HepG2 (cell line): ENCODE data around the gene MISP3. TPM values are rescaled to one million over a fixed set of nuclear protein-coding genes. Genes with fewer than 3 reads are reported as not detected.

ENCODE experiments used
- ATAC-seq: fragments of 200-7000 bp; cut with Tn5 transposase; 3 replicates; pipeline ENCODE4 v1.9.1; 2020; ENCODE audit warnings: mild to moderate bottlenecking, moderate library complexity
- Bru-seq: library from RNA; stranded (reverse); fragments of 400-500 nt; gene quantifications from one replicate; lab custom pipeline; 2021; lab: Mats Ljungman, UMichigan
- BruChase-seq, 2 experiments: library from RNA; stranded (reverse); fragments of 400-500 nt; gene quantifications; one replicate each; lab custom pipeline; 2021; lab: Mats Ljungman, UMichigan
- BruUV-seq: library from RNA; stranded (reverse); fragments of 400-500 nt; replicated peaks from 2 replicates; lab custom pipeline; 2021; lab: Mats Ljungman, UMichigan
- CTCF ChIA-PET: fragments of 300-600 bp; formaldehyde crosslinking; extraction: SDS; loops from one replicate; lab custom pipeline; 2021; ENCODE audit warnings: low total read pairs, inconsistent platforms, low intra/inter-chr PET ratio; lab: Yijun Ruan, JAX
- POLR2A ChIA-PET: fragments of 350-600 bp; sonication (Branson Sonifier 250); formaldehyde crosslinking; loops from one replicate; lab custom pipeline; 2020; ENCODE audit warnings: antibody characterized with exemption, inconsistent platforms; lab: Yijun Ruan, JAX
- DNase-seq: peaks from one replicate; pipeline ENCODE4 v3.0.0-alpha.2; 2015; ENCODE audit warnings: low spot score
- FAIRE-seq: peaks from 3 replicates; lab custom pipeline; 2011; peaks lifted over from hg19 to GRCh38; lab: Jason Lieb, UNC
- H2AFZ ChIP-seq: one replicate; pipeline ENCODE4 v1.6.1; 2011; ENCODE audit warnings: low read length, inconsistent platforms
- H3K27ac ChIP-seq: fragments of 300-600 bp; 3 replicates; pipeline ENCODE4 v1.8.0; 2011; ENCODE audit warnings: mixed run types, mild to moderate bottlenecking, mixed read lengths, low read length, inconsistent platforms; ENCODE audit not compliant: insufficient read depth; ENCODE audit errors: extremely low read length
- H3K27me3 ChIP-seq, 2 experiments: fragments of 200-600 bp in 1 of 2; 2 replicates in 1 of 2; 3 replicates in 1 of 2; pipeline versions ENCODE4 v1.6.0 to v1.8.0; 2011; ENCODE audit warnings: low read length in 2 of 2, mild to moderate bottlenecking in 2 of 2, moderate library complexity in 2 of 2, inconsistent platforms in 1 of 2; ENCODE audit not compliant: insufficient read depth in 2 of 2, control insufficient read depth in 1 of 2
- H3K36me3 ChIP-seq, 2 experiments: fragments of 200-600 bp in 1 of 2; replicated peaks in 1 of 2; 2 replicates in 1 of 2; 3 replicates in 1 of 2; pipeline versions ENCODE4 v1.5.1 to v1.8.0; 2011; ENCODE audit warnings: low read length in 2 of 2, inconsistent platforms in 1 of 2; ENCODE audit not compliant: insufficient read depth in 2 of 2, control insufficient read depth in 1 of 2
- H3K4me1 ChIP-seq: 2 replicates; pipeline ENCODE4 v1.5.1; 2012; ENCODE audit warnings: low read length, inconsistent platforms; ENCODE audit not compliant: insufficient read depth
- H3K4me2 ChIP-seq: 2 replicates; pipeline ENCODE4 v1.6.0; 2011; ENCODE audit warnings: low read depth, low read length, inconsistent platforms
- H3K4me3 ChIP-seq, 3 experiments: fragments of 200-600 bp in 1 of 3; sonication (generic), shearing (Covaris generic) in 1 of 3; replicated peaks in 1 of 3; 2 replicates each; pipeline ENCODE4 v1.5.1; 2011 to 2016; ENCODE audit warnings: low read length in 3 of 3, inconsistent platforms in 2 of 3, low read depth in 2 of 3, mild to moderate bottlenecking in 2 of 3, control low read depth in 1 of 3, mixed read lengths in 1 of 3; ENCODE audit not compliant: insufficient read depth in 1 of 3
- H3K79me2 ChIP-seq: one replicate; pipeline ENCODE4 v1.6.1; 2011; ENCODE audit warnings: low read length, inconsistent platforms; ENCODE audit not compliant: insufficient read depth
- H3K9ac ChIP-seq: 2 replicates; pipeline ENCODE4 v1.6.0; 2011; ENCODE audit warnings: mild to moderate bottlenecking, low read depth, low read length, inconsistent platforms; ENCODE audit not compliant: insufficient read depth
- H3K9me3 ChIP-seq: 2 replicates; pipeline ENCODE4 v1.5.1; 2012; ENCODE audit warnings: mild to moderate bottlenecking, low read length
- H4K20me1 ChIP-seq: 2 replicates; pipeline ENCODE4 v1.6.0; 2011; ENCODE audit warnings: inconsistent platforms, mild to moderate bottlenecking, low read length, moderate library complexity; ENCODE audit not compliant: insufficient read depth
- BRD4 ChIP-seq: sonication (generic); formaldehyde crosslinking; IDR thresholded peaks from 2 replicates; pipeline ENCODE4 v1.4.0; 2020; ENCODE audit warnings: missing genetic modification reagents
- ETV5 ChIP-seq: IDR thresholded peaks from 2 replicates; pipeline ENCODE4 v1.6.1; 2018; ENCODE audit warnings: missing biosample characterization, missing genetic modification reagents, inconsistent platforms, borderline replicate concordance
- ZMAT3 ChIP-seq: sonication (generic); formaldehyde crosslinking; conservative IDR thresholded peaks from 2 replicates; pipeline ENCODE4 v1.7.0; 2021; ENCODE audit warnings: missing genetic modification reagents
- ZNF407 ChIP-seq: sonication (generic); formaldehyde crosslinking; IDR thresholded peaks from one replicate; pipeline ENCODE4 v1.5.1; 2020; ENCODE audit warnings: mild to moderate bottlenecking, missing genetic modification reagents; ENCODE audit errors: not compliant biosample characterization
- ZNF720 ChIP-seq: sonication (generic); formaldehyde crosslinking; IDR thresholded peaks from 2 replicates; pipeline ENCODE4 v1.4.0; 2020; ENCODE audit warnings: missing genetic modification reagents
- ZNF816 ChIP-seq: sonication (generic); formaldehyde crosslinking; IDR thresholded peaks from 2 replicates; pipeline ENCODE4 v1.8.0; 2022; ENCODE audit warnings: missing genetic modification reagents, mild to moderate bottlenecking, borderline replicate concordance
- WGBS: methylation state at CpG from one replicate; pipeline ENCODE4 v1.1.6; 2017; ENCODE audit warnings: low lambda C conversion rate; 5-methylcytosine and 5-hydroxymethylcytosine counted together
- in situ Hi-C: cut with HindIII; loops from 2 replicates; pipeline ENCODE4 v1.10.0; 2017; ENCODE audit warnings: low pct_unique_long_range_greater_than_20kb; ENCODE audit not compliant: extremely low pct_ligation_motif_present
- intact Hi-C: fragments of 100-400 bp; cut with micrococcal nuclease; formaldehyde crosslinking; loops from one replicate; pipeline ENCODE4 v1.10.0; 2022; ENCODE audit not compliant: unreplicated experiment
- long read RNA-seq, 2 experiments: library from RNA in 1 of 2; library from polyadenylated mRNA in 1 of 2; stranded (forward) in 1 of 2; unstranded in 1 of 2; transcript quantifications; one replicate each; pipeline ENCODE4 v2.0.0, GENCODE V29; 2019 to 2022
- polyA minus RNA-seq, 3 experiments: library from RNA; depleted of rRNA, polyadenylated mRNA; stranded (reverse); fragments of >200 nt; gene quantifications; 2 replicates each; pipeline ENCODE4 v1.2.3, GENCODE V29; 2011; ENCODE audit warnings: low replicate concordance in 1 of 3
- polyA plus RNA-seq, 8 experiments: library from polyadenylated mRNA; depleted of rRNA in 3 of 8; stranded (reverse) in 7 of 8; unstranded in 1 of 8; fragments of >200 nt; fragmentation: Illumina TruSeq in 4 of 8; extraction: Trizol in 4 of 8; gene quantifications; 2 replicates each; pipeline versions ENCODE4 v1.2.1 to v1.2.3, GENCODE V29; 2011 to 2016; ENCODE audit warnings: low read depth in 4 of 8, missing spikeins in 1 of 8, mixed read lengths in 1 of 8; ENCODE audit not compliant: insufficient read depth in 1 of 8
- total RNA-seq, 5 experiments: library from RNA; depleted of rRNA; stranded (reverse); fragments of >200 nt; fragmentation: Illumina TruSeq; extraction: Trizol; gene quantifications; 2 replicates each; pipeline ENCODE4 v1.2.3, GENCODE V29; 2016; ENCODE audit warnings: low read depth in 1 of 5
- TF ChIP-seq, protein P1 (sequence below): sonication (generic); formaldehyde crosslinking; IDR thresholded peaks from 2 replicates; pipeline ENCODE4 v1.4.0; 2020; ENCODE audit warnings: missing genetic modification reagents, mild to moderate bottlenecking, borderline replicate concordance

MISP3 gene
- 5.2 and 5.4 TPM in 2 replicates for total RNA-seq (2016; rRNA removed; fragmentation: Illumina TruSeq; extraction: Trizol)
- total RNA-seq (2016; cell fraction: cytosol; rRNA removed; fragmentation: Illumina TruSeq; extraction: Trizol; ENCODE audit: low read depth): 2.1 and 3.4 TPM in 2 replicates
- total RNA-seq (2016; cell fraction: insoluble cytoplasmic fraction; rRNA removed; fragmentation: Illumina TruSeq; extraction: Trizol): 3.9 and 5.8 TPM in 2 replicates
- 2.8 and 4.8 TPM in 2 replicates for total RNA-seq (2016; cell fraction: membrane; rRNA removed; fragmentation: Illumina TruSeq; extraction: Trizol)
- 3.2 and 5.3 TPM in 2 replicates for total RNA-seq (2016; cell fraction: nucleus; rRNA removed; fragmentation: Illumina TruSeq; extraction: Trizol)
- polyA plus RNA-seq (2011; rRNA removed): 2.5 and 3.4 TPM in 2 replicates
- 1.6 and 2.3 TPM in 2 replicates for polyA plus RNA-seq (2011; cell fraction: cytosol; rRNA removed)
- polyA plus RNA-seq (2011; cell fraction: nucleus; rRNA removed): 13.3 and 13.7 TPM in 2 replicates
- 5.5 and 5.6 TPM in 2 replicates for polyA plus RNA-seq (2012)
- polyA plus RNA-seq (2016; cell fraction: cytosol; fragmentation: Illumina TruSeq; extraction: Trizol; ENCODE audit: low read depth): 2.9 and 4.0 TPM in 2 replicates
- polyA plus RNA-seq (2016; cell fraction: insoluble cytoplasmic fraction; fragmentation: Illumina TruSeq; extraction: Trizol; ENCODE audit: low read depth): 7.1 and 9.0 TPM in 2 replicates
- 3.4 and 4.4 TPM in 2 replicates for polyA plus RNA-seq (2016; cell fraction: membrane; fragmentation: Illumina TruSeq; extraction: Trizol; ENCODE audit: low read depth)
- polyA plus RNA-seq (2016; cell fraction: nucleus; fragmentation: Illumina TruSeq; extraction: Trizol; ENCODE audit: insufficient read depth, low read depth): 11.3 and 12.7 TPM in 2 replicates
- 0.12 and 1.1 TPM in 2 replicates for polyA minus RNA-seq (2011; rRNA and poly(A)+ RNA removed; ENCODE audit: low replicate concordance)
- 0.79 and 1.1 TPM in 2 replicates for polyA minus RNA-seq (2011; cell fraction: cytosol; rRNA and poly(A)+ RNA removed)
- polyA minus RNA-seq (2011; cell fraction: nucleus; rRNA and poly(A)+ RNA removed): 1.1 and 1.3 TPM in 2 replicates
- Bru-seq, nascent RNA: percentile 53 among the genes with signal in this experiment
- percentile 70 among the genes with signal in this experiment for BruChase-seq, experiment 1, labeled RNA remaining after a 6-hour chase
- BruChase-seq, experiment 2, labeled RNA remaining after a 2-hour chase: percentile 78 among the genes with signal in this experiment
- long read RNA-seq, experiment 1, partial matches to known transcripts: 0 of 1 reads
- long read RNA-seq, experiment 1, other reads (novel, unspliced or antisense): 0 of 1 reads
- long read RNA-seq, experiment 2, transcript MISP3-204 (1 exons, 2,187 nt): major isoform, 11 of 18 reads
- long read RNA-seq, experiment 2, partial matches to known transcripts: 4 of 18 reads
- long read RNA-seq, experiment 2, other reads (novel, unspliced or antisense): 1 of 18 reads

DNA sequence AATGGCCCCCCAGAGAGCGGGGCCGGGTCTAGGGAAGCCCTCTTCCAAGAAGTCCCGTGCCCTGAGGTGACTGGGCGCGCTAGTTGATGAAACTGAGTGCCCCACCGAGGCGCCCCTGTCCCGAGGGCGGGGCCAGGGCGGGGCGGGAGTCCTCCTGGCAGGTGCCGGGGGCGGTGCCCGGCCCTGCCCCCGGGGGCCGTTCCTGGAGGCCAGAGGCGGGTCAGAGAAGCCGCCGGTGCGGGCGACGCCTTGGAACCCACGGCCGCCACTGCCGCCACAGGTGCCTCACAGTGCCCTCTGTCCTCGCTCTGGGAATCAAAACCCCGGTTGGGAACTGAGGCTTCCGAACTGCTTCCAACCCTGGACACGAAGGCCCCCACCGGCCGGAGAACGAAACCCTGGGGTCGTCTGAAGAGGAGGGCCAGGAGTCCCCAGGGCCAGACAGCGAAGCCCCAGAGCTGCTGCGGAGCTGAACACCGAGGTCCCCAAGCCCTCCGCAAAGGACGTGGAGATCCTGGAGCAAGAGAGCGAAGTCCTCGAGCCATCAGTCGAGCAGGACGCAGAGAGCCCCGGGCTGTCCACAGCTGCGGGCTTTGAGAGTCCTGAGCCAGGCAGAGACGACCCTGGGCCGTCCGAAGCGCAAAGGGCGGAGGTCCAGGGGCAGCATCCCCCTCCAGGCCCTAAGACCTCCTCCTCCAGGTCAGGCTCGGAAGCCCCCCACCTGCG, at the start of gene MISP3:
Gene MISP3 (plus strand): TSS at position 252 of the 726 bp plus-strand sequence. CDS start 524 bp downstream, outside the sequence.
- no peaks in the 10 kb centered on the region for H3K9me3 ChIP-seq
- ATAC-seq (peak; percentile 50), FAIRE-seq (no peak), DNase-seq (no peak)
- BruUV-seq: TSS peak; percentile 73
- H3K9ac ChIP-seq: peak within 1 kb of the TSS; percentile 79
- peaks cover 3% of the 10 kb centered on the region for H3K79me2 ChIP-seq
- 0% methylated on average over 7 of the region's 51 CpGs for WGBS
- H3K36me3 ChIP-seq: no peaks in the 10 kb centered on the region
- peak within 1 kb of the TSS; percentile 76 to 94 (median 80) for H3K4me3 ChIP-seq
- H3K27me3 ChIP-seq: no peaks in the 10 kb centered on the region; a peak in 2 of 5 replicates
- no peak within 1 kb of the TSS for H2AFZ ChIP-seq
- intact Hi-C loops: loop anchor here (1.0 to 5.0 kb wide), 2 partner anchors 65 to 192 kb away; partner anchors contain the start of gene RFX1
- H3K27ac ChIP-seq: peak within 1 kb of the TSS; percentile 91
- H4K20me1 ChIP-seq: no peaks in the 10 kb centered on the region
- H3K4me2 ChIP-seq: peak within 1 kb of the TSS; percentile 98
- peaks cover 8% of the 10 kb centered on the region for H3K4me1 ChIP-seq
- in situ Hi-C loops: loop anchor here (5.0 to 25.0 kb wide), 2 partner anchors 190 to 310 kb away; partner anchors contain the start of genes C19orf53 and MRI1
- ChIA-PET CTCF (interaction anchor here (0.6 to 4.7 kb wide), 4 partner anchors 14 to 192 kb away, joined by 3 to 79 read pairs (median 10); partner anchors contain the start of gene SAMD1), POLR2A (interaction anchor here (1.1 to 5.2 kb wide), 12 partner anchors 8 to 200 kb away, joined by 3 to 62 read pairs (median 5); partner anchors contain the start of genes ASF1B, DCAF15, IL27RA and PALM3)
- TF ChIP-seq, protein P1, sequence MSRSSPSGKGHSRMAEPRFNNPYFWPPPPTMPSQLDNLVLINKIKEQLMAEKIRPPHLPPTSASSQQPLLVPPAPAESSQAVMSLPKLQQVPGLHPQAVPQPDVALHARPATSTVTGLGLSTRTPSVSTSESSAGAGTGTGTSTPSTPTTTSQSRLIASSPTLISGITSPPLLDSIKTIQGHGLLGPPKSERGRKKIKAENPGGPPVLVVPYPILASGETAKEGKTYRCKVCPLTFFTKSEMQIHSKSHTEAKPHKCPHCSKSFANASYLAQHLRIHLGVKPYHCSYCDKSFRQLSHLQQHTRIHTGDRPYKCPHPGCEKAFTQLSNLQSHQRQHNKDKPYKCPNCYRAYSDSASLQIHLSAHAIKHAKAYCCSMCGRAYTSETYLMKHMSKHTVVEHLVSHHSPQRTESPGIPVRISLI (CRISPR knock-in tag): no peak; the same call in 1 of the 2 replicates
- no peak for TF ChIP-seq ZMAT3 (CRISPR knock-in tag)
- TF ChIP-seq ZNF407 (CRISPR knock-in tag): no peak
- no peak for TF ChIP-seq ZNF720 (CRISPR knock-in tag)
- TF ChIP-seq BRD4: no peak
- TF ChIP-seq ETV5 (CRISPR knock-in tag): no peak
- peak; percentile 7; the same call in 1 of the 2 replicates for TF ChIP-seq ZNF816 (CRISPR knock-in tag)
